HEK293T (cell line): ENCODE data around the gene FAM222B.
"Not testable (repeated sequence)": the region's sequence is repeated elsewhere in the genome, so short reads cannot be mapped to it uniquely, and the experiment has no call there.

Source experiments
- CTBP1 ChIP-seq: fragments of 450-650 bp; IDR thresholded peaks from 2 replicates; pipeline ENCODE4 v1.6.1; 2016; ENCODE audit warnings: borderline replicate concordance
- ELF4 ChIP-seq: fragments of 450-650 bp; IDR thresholded peaks from 2 replicates; pipeline ENCODE4 v1.6.1; 2017; ENCODE audit warnings: antibody characterized with exemption
- FOXA1 ChIP-seq: fragments of 450-650 bp; IDR thresholded peaks from 2 replicates; pipeline ENCODE4 v1.6.1; 2016; ENCODE audit warnings: mild to moderate bottlenecking
- FOXK2 ChIP-seq: fragments of 450-650 bp; IDR thresholded peaks from 2 replicates; pipeline ENCODE4 v1.6.1; 2016; ENCODE audit warnings: mild to moderate bottlenecking
- FOXM1 ChIP-seq: fragments of 450-650 bp; IDR thresholded peaks from 2 replicates; pipeline ENCODE4 v1.6.1; 2017; ENCODE audit warnings: mild to moderate bottlenecking, borderline replicate concordance
- HDGF ChIP-seq: fragments of 450-650 bp; IDR thresholded peaks from 2 replicates; pipeline ENCODE4 v1.6.1; 2017; ENCODE audit warnings: antibody characterized with exemption, borderline replicate concordance
- PKNOX1 ChIP-seq: fragments of 450-650 bp; IDR thresholded peaks from 2 replicates; pipeline ENCODE4 v1.6.1; 2016
- SP1 ChIP-seq: fragments of 450-650 bp; IDR thresholded peaks from 2 replicates; pipeline ENCODE4 v1.6.1; 2017
- SUZ12 ChIP-seq: fragments of 450-650 bp; IDR thresholded peaks from 2 replicates; pipeline ENCODE4 v1.6.1; 2016; ENCODE audit warnings: mild to moderate bottlenecking
- TARDBP ChIP-seq: fragments of 450-650 bp; IDR thresholded peaks from 2 replicates; pipeline ENCODE4 v1.6.1; 2016

- TF ChIP-seq FOXA1, CTBP1, SP1, PKNOX1, FOXM1, SUZ12, HDGF, TARDBP, FOXK2, ELF4: not testable (repeated sequence)
Observed at GRCh38 chr17:28877150-28877711, 34.6 kb upstream of the FAM222B start.
